DND-41 (cell line): Measurements from ENCODE around the gene EIF5A.

Experiments
- ATAC-seq: fragments of 200-7000 bp; cut with Tn5 transposase; 3 replicates; pipeline ENCODE4 v1.9.1; 2021; ENCODE audit warnings: low read depth; ENCODE audit not compliant: insufficient read depth
- DNase-seq: peaks from one replicate; pipeline ENCODE4 v3.0.0-alpha.2; 2020
- H2AFZ ChIP-seq: 2 replicates; pipeline ENCODE4 v1.6.0; 2012; ENCODE audit warnings: low read depth, low read length
- H3K27ac ChIP-seq: 2 replicates; pipeline ENCODE4 v1.5.1; 2012; ENCODE audit warnings: low read length, inconsistent platforms
- H3K27me3 ChIP-seq: fragments of 200-600 bp; sonication (generic); 2 replicates; pipeline ENCODE4 v1.6.0; 2012; ENCODE audit warnings: low read length, mild to moderate bottlenecking, inconsistent platforms; ENCODE audit not compliant: insufficient read depth, poor library complexity
- H3K36me3 ChIP-seq: 2 replicates; pipeline ENCODE4 v1.5.1; 2012; ENCODE audit warnings: low read length, inconsistent platforms; ENCODE audit not compliant: insufficient read depth
- H3K4me1 ChIP-seq: 2 replicates; pipeline ENCODE4 v1.5.1; 2012; ENCODE audit warnings: mild to moderate bottlenecking, low read length; ENCODE audit not compliant: insufficient read depth
- H3K4me2 ChIP-seq: 2 replicates; pipeline ENCODE4 v1.6.0; 2012; ENCODE audit warnings: mild to moderate bottlenecking, moderate library complexity, low read length, inconsistent platforms; ENCODE audit not compliant: insufficient read depth
- H3K4me3 ChIP-seq, 2 experiments: fragments of 200-600 bp in 1 of 2; shearing (Covaris generic) in 1 of 2; 2 replicates each; pipeline ENCODE4 v1.5.1; 2012 to 2016; ENCODE audit warnings: inconsistent platforms in 2 of 2, low read length in 2 of 2, mild to moderate bottlenecking in 2 of 2, low read depth in 1 of 2, moderate library complexity in 1 of 2
- H3K79me2 ChIP-seq: 2 replicates; pipeline ENCODE4 v1.6.0; 2012; ENCODE audit warnings: low read length, inconsistent platforms; ENCODE audit not compliant: insufficient read depth
- H3K9ac ChIP-seq: 2 replicates; pipeline ENCODE4 v1.6.0; 2012; ENCODE audit warnings: low read depth, mild to moderate bottlenecking, inconsistent platforms, low read length, moderate library complexity
- H3K9me3 ChIP-seq: 2 replicates; pipeline ENCODE4 v1.5.1; 2012; ENCODE audit warnings: low read length, moderate library complexity, mild to moderate bottlenecking, inconsistent platforms; ENCODE audit not compliant: insufficient read depth, severe bottlenecking
- H4K20me1 ChIP-seq: 2 replicates; pipeline ENCODE4 v1.6.0; 2012; ENCODE audit warnings: low read length; ENCODE audit not compliant: insufficient read depth
- EZH2 ChIP-seq: IDR thresholded peaks from 3 replicates; pipeline ENCODE4 v1.6.1; 2012; ENCODE audit warnings: borderline replicate concordance, low read depth, mild to moderate bottlenecking, moderate library complexity, low read length, inconsistent platforms; ENCODE audit not compliant: severe bottlenecking
- TF ChIP-seq, protein P1 (sequence below): IDR thresholded peaks from 2 replicates; pipeline ENCODE4 v1.5.1; 2012; ENCODE audit warnings: borderline replicate concordance, low read length, moderate library complexity, mild to moderate bottlenecking; ENCODE audit not compliant: poor library complexity, severe bottlenecking; ENCODE audit errors: extremely low read depth

EIF5A gene

DNA sequence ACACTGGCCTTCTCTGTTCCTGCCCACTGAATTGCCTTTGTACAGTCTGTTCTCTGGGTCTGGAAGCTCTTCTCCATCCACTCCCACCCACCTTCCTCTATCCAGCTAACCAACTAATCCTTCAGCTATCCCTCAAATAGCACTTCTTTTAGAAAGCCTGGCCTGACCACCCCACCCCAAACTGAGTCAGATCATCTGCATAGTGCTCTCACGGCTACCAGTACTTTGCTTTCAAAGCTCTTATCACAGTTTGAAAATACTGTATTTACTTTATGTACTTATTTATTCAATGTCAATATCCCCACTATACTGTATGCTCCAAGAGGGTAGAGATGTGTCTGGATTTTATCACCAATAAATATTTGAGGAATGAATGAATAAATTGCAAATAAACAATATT lies 40.6 kb upstream of the EIF5A start:
- Histone ChIP-seq H3K27ac (no peak overlapping the region), H3K4me2 (no peak overlapping the region), H3K4me3 (no peak overlapping the region), H3K36me3 (no peaks in the 10 kb centered on the region), H3K79me2 (no peaks in the 10 kb centered on the region), H2AFZ (no peak overlapping the region), H3K4me1 (peaks cover 3% of the 10 kb centered on the region; the same call in 1 of the 2 replicates), H3K9ac (no peak overlapping the region), H4K20me1 (no peaks in the 10 kb centered on the region), H3K9me3 (no peaks in the 10 kb centered on the region), H3K27me3 (no peaks in the 10 kb centered on the region)
- DNase-seq (no peak), ATAC-seq (no peak)
- TF ChIP-seq, protein P1, sequence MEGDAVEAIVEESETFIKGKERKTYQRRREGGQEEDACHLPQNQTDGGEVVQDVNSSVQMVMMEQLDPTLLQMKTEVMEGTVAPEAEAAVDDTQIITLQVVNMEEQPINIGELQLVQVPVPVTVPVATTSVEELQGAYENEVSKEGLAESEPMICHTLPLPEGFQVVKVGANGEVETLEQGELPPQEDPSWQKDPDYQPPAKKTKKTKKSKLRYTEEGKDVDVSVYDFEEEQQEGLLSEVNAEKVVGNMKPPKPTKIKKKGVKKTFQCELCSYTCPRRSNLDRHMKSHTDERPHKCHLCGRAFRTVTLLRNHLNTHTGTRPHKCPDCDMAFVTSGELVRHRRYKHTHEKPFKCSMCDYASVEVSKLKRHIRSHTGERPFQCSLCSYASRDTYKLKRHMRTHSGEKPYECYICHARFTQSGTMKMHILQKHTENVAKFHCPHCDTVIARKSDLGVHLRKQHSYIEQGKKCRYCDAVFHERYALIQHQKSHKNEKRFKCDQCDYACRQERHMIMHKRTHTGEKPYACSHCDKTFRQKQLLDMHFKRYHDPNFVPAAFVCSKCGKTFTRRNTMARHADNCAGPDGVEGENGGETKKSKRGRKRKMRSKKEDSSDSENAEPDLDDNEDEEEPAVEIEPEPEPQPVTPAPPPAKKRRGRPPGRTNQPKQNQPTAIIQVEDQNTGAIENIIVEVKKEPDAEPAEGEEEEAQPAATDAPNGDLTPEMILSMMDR: no peak
- TF ChIP-seq EZH2: no peak

DNA sequence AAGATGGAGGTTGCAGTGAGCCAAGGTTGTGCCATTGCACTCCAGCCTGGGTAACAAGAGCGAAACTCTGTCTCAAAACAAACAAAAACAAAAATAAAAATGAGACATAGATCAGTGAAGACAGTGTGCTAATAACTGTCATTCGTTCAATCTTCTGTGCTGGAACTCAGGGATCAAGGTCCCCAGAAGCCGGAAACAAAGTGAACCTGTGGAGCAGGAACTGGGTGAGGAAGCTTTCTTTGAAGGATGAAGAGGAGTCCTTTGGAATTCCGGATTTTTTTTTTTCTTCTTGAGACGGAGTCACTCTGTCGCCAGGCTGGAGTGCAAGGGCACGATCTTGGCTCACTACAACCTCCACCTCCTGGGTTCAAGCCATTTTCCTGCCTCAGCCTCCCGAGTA lies 28.0 kb upstream of the EIF5A start:
- ATAC-seq (no peak), DNase-seq (no peak)
- Histone ChIP-seq H3K9me3 (no peaks in the 10 kb centered on the region), H4K20me1 (no peaks in the 10 kb centered on the region), H3K27ac (no peak overlapping the region), H2AFZ (no peak overlapping the region), H3K4me3 (no peak overlapping the region), H3K27me3 (peaks cover 8% of the 10 kb centered on the region), H3K4me1 (peaks cover 27% of the 10 kb centered on the region), H3K4me2 (no peak overlapping the region), H3K36me3 (no peaks in the 10 kb centered on the region), H3K79me2 (no peaks in the 10 kb centered on the region), H3K9ac (no peak overlapping the region)
- TF ChIP-seq, protein P1: no peak
- TF ChIP-seq EZH2: no peak

DNA sequence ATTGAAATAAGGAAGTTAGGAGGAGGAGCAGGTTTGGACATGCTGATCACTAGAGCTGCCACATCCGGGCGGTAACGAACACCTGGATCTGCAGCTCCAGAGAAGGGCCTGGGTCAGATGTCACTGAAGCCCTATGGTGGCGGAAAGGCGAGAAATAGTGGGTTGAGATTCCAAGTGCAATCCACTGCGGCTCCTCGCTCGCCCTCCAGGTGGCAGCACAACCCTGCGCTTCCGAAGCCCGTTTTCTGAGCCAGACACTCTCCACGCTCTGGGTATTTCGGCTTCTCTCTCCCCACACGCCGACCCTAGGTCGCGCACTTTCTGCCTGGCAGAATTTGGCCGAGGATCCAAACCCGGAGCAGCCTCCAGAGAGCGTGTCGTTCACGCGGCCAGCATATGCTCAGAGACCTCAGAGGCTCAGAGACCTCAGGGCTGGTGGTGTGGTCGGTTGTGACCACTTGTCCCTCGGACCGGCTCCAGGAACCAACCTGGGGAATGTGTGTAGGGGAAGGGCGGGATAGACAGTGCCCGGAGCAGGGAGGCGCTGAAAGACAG lies 26.8 kb upstream of the EIF5A start:
- TF ChIP-seq, protein P1: peak; percentile 90
- TF ChIP-seq EZH2: peak; percentile 65
- H3K9me3 ChIP-seq: no peaks in the 10 kb centered on the region
- no peak overlapping the region for H3K27ac ChIP-seq
- peak overlapping the region; percentile 61 for H2AFZ ChIP-seq
- DNase-seq: peak; percentile 83
- peaks cover 27% of the 10 kb centered on the region for H3K4me1 ChIP-seq
- ATAC-seq: peak; percentile 78
- peak overlapping the region; percentile 65 for H3K4me2 ChIP-seq
- H3K36me3 ChIP-seq: no peaks in the 10 kb centered on the region
- H3K79me2 ChIP-seq: no peaks in the 10 kb centered on the region
- H3K27me3 ChIP-seq: peaks cover 8% of the 10 kb centered on the region
- H3K9ac ChIP-seq: peak overlapping the region; percentile 11
- peak overlapping the region in 1 of 2 experiments; percentile 49; a peak in 2 of 4 replicates for H3K4me3 ChIP-seq
- H4K20me1 ChIP-seq: no peaks in the 10 kb centered on the region
